A549 treated with AZD2906 at 1 μM for 4 hours (cell line): ENCODE data around the gene SRY. TPM values are rescaled to one million over a fixed set of nuclear protein-coding genes. Genes with fewer than 3 reads are reported as not detected.

ENCODE experiments used
- total RNA-seq: library from RNA; stranded (reverse); fragments of 200-300 nt; extraction: Qiagen RNA extraction; gene quantifications from 5 replicates; pipeline ENCODE4 v1.2.3, GENCODE V29; 2022

Gene SRY
- total RNA-seq, result not detected in 5 replicates

DNA sequence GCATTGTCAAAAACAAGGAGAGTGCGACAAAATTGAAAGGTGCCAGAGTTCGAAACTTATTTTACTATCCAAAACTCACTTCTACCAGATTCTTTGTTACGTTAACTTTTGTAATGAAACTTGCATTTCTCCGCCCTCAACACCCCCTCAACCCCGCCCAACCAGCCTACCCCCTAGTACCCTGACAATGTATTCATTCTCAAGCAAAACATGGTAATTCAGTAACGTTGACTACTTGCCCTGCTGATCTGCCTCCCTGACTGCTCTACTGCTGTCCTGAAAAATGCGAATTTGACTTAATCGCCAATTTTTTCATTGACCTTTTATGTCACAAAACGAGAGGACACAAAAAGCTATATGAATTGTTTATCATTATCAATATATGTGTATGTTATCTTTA, at the start of gene SRY:
SRY (minus strand) TSS at position 83 of the 400 bp plus-strand sequence; CDS start at position 4, 79 bp downstream.

Other genes with a start within 250 kb of the SRY start
- gene RPS4Y1, start 53.9 kb upstream of the SRY start, total RNA-seq, result 236 to 296 TPM (median 294 TPM) in 5 replicates
- 2.7 to 4.0 TPM (median 3.7 TPM) in 5 replicates for gene ZFY, start 147.7 kb upstream of the SRY start, total RNA-seq